DOHH2 (cell line): ENCODE data around the gene ADORA1.

Source experiments
- H3F3A ChIP-seq: fragments of 200-600 bp; sonication (generic), shearing (Covaris generic); 2 replicates; pipeline ENCODE4 v1.6.0; 2016; ENCODE audit warnings: antibody characterized with exemption, mild to moderate bottlenecking; ENCODE audit not compliant: control insufficient read depth, insufficient read depth
- H3K27ac ChIP-seq: fragments of 200-600 bp; sonication (generic); 2 replicates; pipeline ENCODE4 v1.5.1; 2014; ENCODE audit warnings: low read depth, mild to moderate bottlenecking, low read length, moderate library complexity
- H3K27me3 ChIP-seq: fragments of 200-600 bp; sonication (generic); 2 replicates; pipeline ENCODE4 v1.6.1; 2014; ENCODE audit warnings: mild to moderate bottlenecking, low read length, mixed read lengths; ENCODE audit not compliant: control insufficient read depth
- H3K36me3 ChIP-seq: fragments of 200-600 bp; sonication (generic); 2 replicates; pipeline ENCODE4 v1.6.1; 2014; ENCODE audit warnings: mild to moderate bottlenecking, low read length, moderate library complexity, mixed read lengths; ENCODE audit not compliant: control insufficient read depth
- H3K4me1 ChIP-seq: fragments of 200-600 bp; sonication (generic); 2 replicates; pipeline ENCODE4 v1.6.1; 2014; ENCODE audit warnings: mild to moderate bottlenecking, low read length, mixed read lengths; ENCODE audit not compliant: control insufficient read depth
- H3K4me2 ChIP-seq: fragments of 200-600 bp; sonication (generic); 2 replicates; pipeline ENCODE4 v1.6.0; 2014; ENCODE audit warnings: mild to moderate bottlenecking, low read length, moderate library complexity
- H3K4me3 ChIP-seq: fragments of 200-600 bp; sonication (generic); 2 replicates; pipeline ENCODE4 v1.5.1; 2014; ENCODE audit warnings: mild to moderate bottlenecking, low read length, mixed read lengths
- H3K79me2 ChIP-seq: fragments of 200-600 bp; sonication (generic); 2 replicates; pipeline ENCODE4 v1.6.1; 2014; ENCODE audit warnings: mild to moderate bottlenecking, low read length, mixed read lengths; ENCODE audit not compliant: control insufficient read depth
- H3K9me2 ChIP-seq: fragments of 200-600 bp; sonication (generic); replicated peaks from 2 replicates; pipeline ENCODE4 v1.6.1; 2014; ENCODE audit warnings: mild to moderate bottlenecking, low read length, mixed read lengths; ENCODE audit not compliant: control insufficient read depth
- H3K9me3 ChIP-seq: fragments of 200-600 bp; sonication (generic); 2 replicates; pipeline ENCODE4 v1.6.1; 2014; ENCODE audit warnings: antibody characterized with exemption, low read length, mixed read lengths; ENCODE audit not compliant: control insufficient read depth, insufficient read depth
- H4K20me1 ChIP-seq: fragments of 200-600 bp; sonication (generic); 2 replicates; pipeline ENCODE4 v1.6.0; 2014; ENCODE audit warnings: low read depth, mild to moderate bottlenecking, antibody characterized with exemption, low read length, moderate library complexity; ENCODE audit not compliant: control insufficient read depth, insufficient read depth
- EZH2phosphoT487 ChIP-seq: fragments of 200-600 bp; sonication (generic); IDR thresholded peaks from 2 replicates; pipeline ENCODE4 v1.6.1; 2017; ENCODE audit warnings: borderline replicate concordance, mild to moderate bottlenecking, antibody characterized with exemption, low read length, moderate library complexity, mixed read lengths
- TF ChIP-seq, protein P1 (sequence below): fragments of 200-600 bp; sonication (generic); IDR thresholded peaks from one replicate; pipeline ENCODE4 v1.5.1; 2014; ENCODE audit warnings: antibody characterized with exemption, mild to moderate bottlenecking, low read depth, low read length; ENCODE audit not compliant: poor library complexity, severe bottlenecking

ADORA1 gene

DNA sequence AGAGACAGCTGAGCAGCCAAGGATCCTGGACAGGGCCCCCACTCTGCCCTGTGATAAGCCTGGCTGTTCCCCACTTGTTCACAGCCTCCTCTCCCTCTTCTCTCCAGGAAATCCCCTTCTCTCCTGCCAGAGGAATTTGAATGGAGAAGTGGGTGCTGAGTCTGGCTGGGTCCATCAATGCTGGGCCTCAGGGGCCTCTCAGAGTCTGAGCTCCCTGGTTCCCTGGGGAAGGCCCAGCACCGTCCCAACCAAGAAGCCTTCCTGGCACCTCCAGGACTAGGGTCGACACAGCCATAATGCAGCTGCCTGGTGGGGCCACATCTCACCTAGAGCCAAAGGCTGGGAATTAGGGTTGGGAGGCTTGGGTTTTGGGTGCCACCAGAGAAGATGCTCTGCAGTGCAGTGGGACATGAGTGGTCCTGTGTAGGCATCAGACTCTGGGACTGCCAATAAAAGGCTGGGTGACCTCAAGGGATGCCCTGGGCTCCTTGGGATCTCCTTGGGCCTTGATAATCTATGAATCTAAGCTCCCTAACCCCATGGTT is 45.6 kb downstream of the ADORA1 start:
- no peaks in the 10 kb centered on the region for H3K79me2 ChIP-seq
- no peak overlapping the region for H3K27ac ChIP-seq
- H3K9me3 ChIP-seq, result no peaks in the 10 kb centered on the region
- H3K4me3 ChIP-seq, result no peak overlapping the region
- no peaks in the 10 kb centered on the region for H4K20me1 ChIP-seq
- H3K9me2 ChIP-seq, result no peaks in the 10 kb centered on the region
- no peak for TF ChIP-seq EZH2phosphoT487
- TF ChIP-seq, protein P1, sequence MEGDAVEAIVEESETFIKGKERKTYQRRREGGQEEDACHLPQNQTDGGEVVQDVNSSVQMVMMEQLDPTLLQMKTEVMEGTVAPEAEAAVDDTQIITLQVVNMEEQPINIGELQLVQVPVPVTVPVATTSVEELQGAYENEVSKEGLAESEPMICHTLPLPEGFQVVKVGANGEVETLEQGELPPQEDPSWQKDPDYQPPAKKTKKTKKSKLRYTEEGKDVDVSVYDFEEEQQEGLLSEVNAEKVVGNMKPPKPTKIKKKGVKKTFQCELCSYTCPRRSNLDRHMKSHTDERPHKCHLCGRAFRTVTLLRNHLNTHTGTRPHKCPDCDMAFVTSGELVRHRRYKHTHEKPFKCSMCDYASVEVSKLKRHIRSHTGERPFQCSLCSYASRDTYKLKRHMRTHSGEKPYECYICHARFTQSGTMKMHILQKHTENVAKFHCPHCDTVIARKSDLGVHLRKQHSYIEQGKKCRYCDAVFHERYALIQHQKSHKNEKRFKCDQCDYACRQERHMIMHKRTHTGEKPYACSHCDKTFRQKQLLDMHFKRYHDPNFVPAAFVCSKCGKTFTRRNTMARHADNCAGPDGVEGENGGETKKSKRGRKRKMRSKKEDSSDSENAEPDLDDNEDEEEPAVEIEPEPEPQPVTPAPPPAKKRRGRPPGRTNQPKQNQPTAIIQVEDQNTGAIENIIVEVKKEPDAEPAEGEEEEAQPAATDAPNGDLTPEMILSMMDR, result no peak
- H3K27me3 ChIP-seq, result 0 out of 2 replicates have a peak, but pooled peaks cover 2% of the 10 kb centered on the region
- H3K36me3 ChIP-seq, result no peaks in the 10 kb centered on the region
- no peaks in the 10 kb centered on the region for H3F3A ChIP-seq
- no peak overlapping the region for H3K4me2 ChIP-seq
- H3K4me1 ChIP-seq, result peaks cover 16% of the 10 kb centered on the region

DNA sequence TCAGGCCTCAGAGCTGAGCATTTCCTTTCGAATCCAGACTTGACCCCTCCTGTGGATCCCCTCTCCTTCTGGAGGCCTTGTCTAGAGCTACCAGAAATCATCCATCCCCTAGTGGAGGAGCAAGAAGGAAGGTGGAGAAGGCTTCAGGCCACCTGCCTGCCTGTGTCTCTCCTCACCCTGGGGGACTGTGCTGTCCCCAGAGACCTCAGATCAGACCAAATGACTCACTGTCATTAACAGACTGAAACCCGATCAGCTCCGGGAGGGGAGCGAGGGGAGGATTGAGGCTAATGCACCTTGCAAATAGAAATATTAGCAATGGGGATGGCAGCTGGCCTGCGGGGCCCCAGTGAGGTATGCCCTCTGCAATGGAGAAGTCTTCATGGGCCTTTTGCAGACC is 46.0 kb downstream of the ADORA1 start:
- no peaks in the 10 kb centered on the region for H3F3A ChIP-seq
- no peaks in the 10 kb centered on the region for H3K79me2 ChIP-seq
- no peak overlapping the region for H3K4me3 ChIP-seq
- no peaks in the 10 kb centered on the region for H4K20me1 ChIP-seq
- no peaks in the 10 kb centered on the region for H3K9me2 ChIP-seq
- H3K27me3 ChIP-seq, result peaks cover 3% of the 10 kb centered on the region; the same call in 1 of the 2 replicates
- no peak overlapping the region for H3K4me2 ChIP-seq
- TF ChIP-seq, protein P1, result no peak
- no peak for TF ChIP-seq EZH2phosphoT487
- no peaks in the 10 kb centered on the region for H3K9me3 ChIP-seq
- H3K36me3 ChIP-seq, result no peaks in the 10 kb centered on the region
- H3K27ac ChIP-seq, result no peak overlapping the region
- H3K4me1 ChIP-seq, result peaks cover 16% of the 10 kb centered on the region

DNA sequence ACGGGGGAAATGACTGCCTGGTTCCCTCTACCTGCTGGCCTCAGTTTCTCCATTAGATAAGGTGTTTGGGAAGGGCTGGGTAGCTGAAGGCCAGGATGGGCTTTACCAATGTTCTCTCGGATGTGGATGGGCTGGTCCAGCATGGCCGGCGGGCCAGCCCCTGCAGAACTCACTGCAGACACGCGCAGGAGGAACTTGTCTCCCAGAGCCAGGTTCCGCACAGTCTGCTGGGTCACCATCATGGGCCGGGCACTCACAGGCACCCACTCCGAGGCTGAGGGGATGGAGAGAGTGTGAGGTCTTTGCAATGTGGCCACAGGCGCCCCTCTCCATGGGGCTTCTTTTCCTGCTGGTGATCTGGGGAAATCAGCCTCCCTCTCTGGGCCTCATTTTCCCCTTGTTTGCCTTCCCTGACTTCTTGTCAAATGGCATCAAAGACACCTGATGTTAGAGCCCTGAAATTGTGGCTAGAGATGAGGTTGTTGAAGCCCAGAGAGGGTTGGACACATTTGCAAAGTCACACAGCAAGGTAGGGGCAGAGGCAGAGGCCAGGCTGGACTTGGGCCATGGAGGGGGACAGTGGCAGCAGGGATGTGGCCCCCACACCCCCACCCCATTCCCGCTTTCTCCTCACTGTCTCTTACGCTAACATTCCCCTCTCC is 46.9 kb downstream of the ADORA1 start:
- Histone ChIP-seq H3K4me1 (peaks cover 16% of the 10 kb centered on the region), H3K4me2 (no peak overlapping the region), H3K9me2 (no peaks in the 10 kb centered on the region), H3F3A (no peaks in the 10 kb centered on the region), H3K4me3 (no peak overlapping the region), H4K20me1 (no peaks in the 10 kb centered on the region), H3K36me3 (no peaks in the 10 kb centered on the region), H3K27me3 (peaks cover 3% of the 10 kb centered on the region; the same call in 1 of the 2 replicates), H3K27ac (no peak overlapping the region), H3K79me2 (no peaks in the 10 kb centered on the region), H3K9me3 (no peaks in the 10 kb centered on the region)
- TF ChIP-seq, protein P1, result no peak
- TF ChIP-seq EZH2phosphoT487, result no peak
